CD4-positive, alpha-beta T cell (primary cell): Measurements from ENCODE around the gene NDST3. TPM values are rescaled to one million over a fixed set of nuclear protein-coding genes. Genes with fewer than 3 reads are reported as not detected.
"Not testable (repeated sequence)": the region's sequence is repeated elsewhere in the genome, so short reads cannot be mapped to it uniquely, and the experiment has no call there.

ENCODE experiments used
- ATAC-seq: fragments of 200-7000 bp; cut with Tn5 transposase; one replicate; pipeline ENCODE4 v1.10.0; 2022; ENCODE audit warnings: mild to moderate bottlenecking; ENCODE audit not compliant: poor library complexity
- CTCF ChIA-PET: fragments of 350-600 bp; sonication (Branson Sonifier 250); formaldehyde crosslinking; loops from one replicate; lab custom pipeline; 2021; ENCODE audit warnings: antibody characterized with exemption, inconsistent platforms; lab: Charles Lee
- POLR2A ChIA-PET: fragments of 350-600 bp; sonication (Branson Sonifier 250); formaldehyde crosslinking; loops from one replicate; lab custom pipeline; 2021; ENCODE audit warnings: antibody characterized with exemption, inconsistent platforms; lab: Charles Lee
- DNase-seq, 14 experiments: peaks; one replicate each; pipeline ENCODE4 v3.0.0-alpha.2; 2013 to 2020; ENCODE audit warnings: mixed read lengths in 2 of 14
- H3K27ac ChIP-seq, 2 donors: one replicate each; pipeline versions ENCODE4 v1.5.1 to v1.7.0; 2013; ENCODE audit warnings: low read length in 2 of 2, low read depth in 1 of 2, mild to moderate bottlenecking in 1 of 2
- H3K27me3 ChIP-seq, 2 experiments: 1 replicate in 1 of 2; 2 replicates in 1 of 2; pipeline versions ENCODE4 v1.6.1 to v1.7.0; 2013; ENCODE audit warnings: low read length in 2 of 2, control low read depth in 1 of 2, mild to moderate bottlenecking in 1 of 2, moderate library complexity in 1 of 2; ENCODE audit not compliant: insufficient read depth in 2 of 2, control insufficient read depth in 1 of 2
- H3K36me3 ChIP-seq: one replicate; pipeline ENCODE4 v1.6.1; 2013; ENCODE audit warnings: low read length, control low read depth; ENCODE audit not compliant: insufficient read depth
- H3K4me1 ChIP-seq: one replicate; pipeline ENCODE4 v1.6.1; 2013; ENCODE audit warnings: low read length, control low read depth; ENCODE audit not compliant: insufficient read depth
- H3K4me3 ChIP-seq: one replicate; pipeline ENCODE4 v1.5.1; 2013; ENCODE audit warnings: mild to moderate bottlenecking, low read length, moderate library complexity
- H3K9me3 ChIP-seq, 2 experiments: 1 replicate in 1 of 2; 2 replicates in 1 of 2; pipeline versions ENCODE4 v1.6.1 to v1.7.0; 2013; ENCODE audit warnings: low read length in 2 of 2, mild to moderate bottlenecking in 2 of 2, control low read depth in 1 of 2, moderate library complexity in 1 of 2; ENCODE audit not compliant: control insufficient read depth in 1 of 2, insufficient read depth in 1 of 2
- H3K27ac Mint-ChIP-seq: one replicate; pipeline ENCODE4 v1.8.0; 2020; ENCODE audit warnings: mixed read lengths
- H3K27me3 Mint-ChIP-seq: one replicate; pipeline ENCODE4 v1.8.0; 2021; ENCODE audit warnings: mixed read lengths
- H3K36me3 Mint-ChIP-seq: one replicate; pipeline ENCODE4 v1.8.0; 2021; ENCODE audit warnings: low read depth, mixed read lengths
- H3K4me1 Mint-ChIP-seq: one replicate; pipeline ENCODE4 v1.8.0; 2021; ENCODE audit warnings: low read depth, mixed read lengths
- H3K4me3 Mint-ChIP-seq: one replicate; pipeline ENCODE4 v1.8.0; 2020; ENCODE audit warnings: mild to moderate bottlenecking, mixed read lengths
- H3K9me3 Mint-ChIP-seq: one replicate; pipeline ENCODE4 v1.8.0; 2020; ENCODE audit warnings: mixed read lengths
- intact Hi-C, 2 experiments: fragments of 100-400 bp; cut with DNase I in 1 of 2; cut with micrococcal nuclease in 1 of 2; formaldehyde crosslinking; loops; one replicate each; pipeline versions ENCODE4 v1.15.1 to v1.9.0; 2023 to 2025; cut with DNase I, micrococcal nuclease
- total RNA-seq, 174 experiments: library from RNA in 2 of 174; stranded (reverse) in 2 of 174; gene quantifications; one replicate each; pipeline ENCODE4 v1.2.3 and lab custom pipeline; 2021 to 2026
- TF ChIP-seq, protein P1 (sequence below): fragments of 200-600 bp; IDR thresholded peaks from one replicate; pipeline ENCODE4 v1.8.0; 2022; ENCODE audit warnings: antibody characterized with exemption, mild to moderate bottlenecking

NDST3 gene
- total RNA-seq, 2 experiments from 2014 or later, result not detected

DNA sequence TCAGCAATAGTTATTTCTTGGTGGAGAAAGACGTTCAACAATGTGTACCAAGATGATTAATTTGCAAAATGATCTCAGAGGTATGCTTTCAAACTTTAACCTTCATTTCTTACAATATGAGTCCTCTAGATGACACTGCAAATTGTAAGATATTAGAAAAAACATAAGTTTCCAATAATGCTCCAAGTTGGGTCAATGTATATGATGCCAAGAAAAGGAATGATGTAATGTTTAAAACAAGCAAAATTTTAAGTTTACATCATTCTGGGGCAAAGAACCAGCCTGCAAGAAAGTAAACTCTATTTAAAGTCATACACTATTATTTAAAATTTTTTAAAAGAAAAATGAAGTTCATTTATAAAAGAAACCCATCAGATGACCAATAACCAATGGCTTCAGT lies 262.4 kb downstream of the NDST3 start:
- Histone ChIP-seq H3K4me1 (no peaks in the 10 kb centered on the region), H3K4me3 (no peak overlapping the region), H3K36me3 (no peaks in the 10 kb centered on the region), H3K27ac (no peak overlapping the region), H3K27me3 (no peaks in the 10 kb centered on the region), H3K9me3 (no peaks in the 10 kb centered on the region)
- H3K4me1 Mint-ChIP-seq, result no peaks in the 10 kb centered on the region
- DNase-seq (no peak), ATAC-seq (no peak)
- H3K4me3 Mint-ChIP-seq, result no peak overlapping the region
- intact Hi-C loops, result no loop called here
- TF ChIP-seq, protein P1, sequence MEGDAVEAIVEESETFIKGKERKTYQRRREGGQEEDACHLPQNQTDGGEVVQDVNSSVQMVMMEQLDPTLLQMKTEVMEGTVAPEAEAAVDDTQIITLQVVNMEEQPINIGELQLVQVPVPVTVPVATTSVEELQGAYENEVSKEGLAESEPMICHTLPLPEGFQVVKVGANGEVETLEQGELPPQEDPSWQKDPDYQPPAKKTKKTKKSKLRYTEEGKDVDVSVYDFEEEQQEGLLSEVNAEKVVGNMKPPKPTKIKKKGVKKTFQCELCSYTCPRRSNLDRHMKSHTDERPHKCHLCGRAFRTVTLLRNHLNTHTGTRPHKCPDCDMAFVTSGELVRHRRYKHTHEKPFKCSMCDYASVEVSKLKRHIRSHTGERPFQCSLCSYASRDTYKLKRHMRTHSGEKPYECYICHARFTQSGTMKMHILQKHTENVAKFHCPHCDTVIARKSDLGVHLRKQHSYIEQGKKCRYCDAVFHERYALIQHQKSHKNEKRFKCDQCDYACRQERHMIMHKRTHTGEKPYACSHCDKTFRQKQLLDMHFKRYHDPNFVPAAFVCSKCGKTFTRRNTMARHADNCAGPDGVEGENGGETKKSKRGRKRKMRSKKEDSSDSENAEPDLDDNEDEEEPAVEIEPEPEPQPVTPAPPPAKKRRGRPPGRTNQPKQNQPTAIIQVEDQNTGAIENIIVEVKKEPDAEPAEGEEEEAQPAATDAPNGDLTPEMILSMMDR, result no peak
- no peaks in the 10 kb centered on the region for H3K36me3 Mint-ChIP-seq
- H3K9me3 Mint-ChIP-seq, result no peaks in the 10 kb centered on the region
- no peaks in the 10 kb centered on the region for H3K27me3 Mint-ChIP-seq
- ChIA-PET POLR2A (no interaction called here), CTCF (no interaction called here)
- no peak overlapping the region for H3K27ac Mint-ChIP-seq

DNA sequence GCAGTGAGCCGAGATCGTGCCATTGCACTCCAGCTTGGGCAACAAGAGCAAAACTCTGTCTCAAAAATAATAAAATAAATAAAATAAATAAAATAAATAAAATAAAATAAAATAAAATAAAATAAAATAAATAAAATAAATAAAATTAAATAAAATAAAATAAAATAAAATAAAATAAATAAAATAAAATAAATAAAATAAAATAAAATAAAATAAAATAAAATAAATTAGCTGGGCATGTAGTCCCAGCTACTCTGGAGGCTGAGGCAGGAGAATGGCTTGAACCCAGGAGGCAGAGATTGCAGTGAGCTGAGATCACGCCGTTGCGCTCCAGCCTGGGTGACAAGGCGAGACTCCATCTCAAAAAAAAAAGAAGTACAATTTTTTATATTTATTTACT lies 265.3 kb downstream of the NDST3 start:
- CTCF ChIA-PET, H3K36me3 ChIP-seq, H3K4me3 Mint-ChIP-seq, H3K36me3 Mint-ChIP-seq, DNase-seq, H3K27ac Mint-ChIP-seq, H3K4me1 ChIP-seq, intact Hi-C loops, H3K9me3 ChIP-seq, POLR2A ChIA-PET, H3K27me3 Mint-ChIP-seq, H3K4me3 ChIP-seq, H3K4me1 Mint-ChIP-seq, ATAC-seq, H3K27ac ChIP-seq, H3K9me3 Mint-ChIP-seq, H3K27me3 ChIP-seq: not testable (repeated sequence)

DNA sequence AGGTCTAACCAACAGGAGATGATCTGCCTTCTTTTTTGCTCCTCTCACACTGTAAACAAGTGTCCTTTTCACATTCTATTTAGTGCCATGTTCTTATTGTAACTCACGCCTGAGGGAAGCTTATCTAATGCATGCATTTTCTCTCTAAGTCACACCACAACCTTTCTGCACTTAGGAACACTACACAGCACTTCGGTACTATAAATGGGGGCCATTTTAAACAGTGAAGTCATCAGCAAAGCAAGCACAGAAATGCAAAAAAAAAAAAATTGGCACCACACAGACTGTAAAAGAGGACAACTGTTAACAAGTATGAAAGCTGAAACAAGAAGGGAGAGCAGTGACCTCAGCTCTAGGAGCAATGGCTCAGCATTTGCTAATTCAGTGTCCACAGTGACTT lies 273.4 kb downstream of the NDST3 start:
- Mint-ChIP-seq H3K9me3 (no peaks in the 10 kb centered on the region), H3K4me3 (no peak overlapping the region), H3K27me3 (peaks cover 17% of the 10 kb centered on the region), H3K4me1 (no peaks in the 10 kb centered on the region), H3K27ac (no peak overlapping the region), H3K36me3 (no peaks in the 10 kb centered on the region)
- H3K4me3 ChIP-seq, result no peak overlapping the region
- no peaks in the 10 kb centered on the region for H3K4me1 ChIP-seq
- H3K27ac ChIP-seq, result no peak overlapping the region
- intact Hi-C loops, result no loop called here
- H3K27me3 ChIP-seq, result no peaks in the 10 kb centered on the region
- no peaks in the 10 kb centered on the region for H3K9me3 ChIP-seq
- DNase-seq, result no peak
- CTCF ChIA-PET, result interaction anchor here (0.9 kb wide), 1 partner anchor 20 kb away, joined by 3 read pairs; no protein-coding TSS in a partner anchor
- POLR2A ChIA-PET, result no interaction called here
- H3K36me3 ChIP-seq, result no peaks in the 10 kb centered on the region
- no peak for ATAC-seq
- TF ChIP-seq, protein P1, result no peak
